SK-N-SH (cell line): ENCODE results near the gene CYP4B1.

ENCODE experiments used
- CHD2 ChIP-seq: fragments of 150-350 bp; IDR thresholded peaks from 2 replicates; pipeline ENCODE4 v1.6.1; 2018; ENCODE audit warnings: low read length; ENCODE audit not compliant: partially characterized antibody
- RFX5 ChIP-seq: IDR thresholded peaks from 2 replicates; pipeline ENCODE4 v1.6.1; 2012; ENCODE audit warnings: mild to moderate bottlenecking, improper control_type of control experiment, low read length
- TF ChIP-seq, protein P1 (sequence below): fragments of 200-600 bp; sonication (generic); IDR thresholded peaks from 2 replicates; pipeline ENCODE4 v1.6.1; 2017; ENCODE audit warnings: antibody characterized with exemption, mild to moderate bottlenecking, moderate library complexity

DNA sequence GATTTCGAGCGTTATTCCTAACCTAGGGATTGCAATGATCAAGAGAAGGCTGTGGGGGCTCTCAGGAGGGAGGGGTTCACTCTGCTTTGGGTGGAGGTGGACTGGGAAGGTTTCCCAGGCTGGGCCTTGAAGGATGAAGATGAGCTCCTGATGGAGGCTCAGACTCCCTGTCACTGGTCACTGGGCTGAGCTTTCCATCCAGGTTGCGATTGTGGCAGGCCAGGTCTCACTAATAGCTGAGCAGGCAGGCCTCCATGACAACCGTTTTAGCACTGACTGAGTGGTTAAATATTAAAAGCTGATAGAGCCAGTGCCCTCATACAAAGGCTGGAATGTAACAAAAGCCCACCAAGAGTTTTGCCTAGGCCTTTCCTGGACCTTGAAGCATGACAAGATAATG lies 43.7 kb upstream of the CYP4B1 start:
- TF ChIP-seq, protein P1, sequence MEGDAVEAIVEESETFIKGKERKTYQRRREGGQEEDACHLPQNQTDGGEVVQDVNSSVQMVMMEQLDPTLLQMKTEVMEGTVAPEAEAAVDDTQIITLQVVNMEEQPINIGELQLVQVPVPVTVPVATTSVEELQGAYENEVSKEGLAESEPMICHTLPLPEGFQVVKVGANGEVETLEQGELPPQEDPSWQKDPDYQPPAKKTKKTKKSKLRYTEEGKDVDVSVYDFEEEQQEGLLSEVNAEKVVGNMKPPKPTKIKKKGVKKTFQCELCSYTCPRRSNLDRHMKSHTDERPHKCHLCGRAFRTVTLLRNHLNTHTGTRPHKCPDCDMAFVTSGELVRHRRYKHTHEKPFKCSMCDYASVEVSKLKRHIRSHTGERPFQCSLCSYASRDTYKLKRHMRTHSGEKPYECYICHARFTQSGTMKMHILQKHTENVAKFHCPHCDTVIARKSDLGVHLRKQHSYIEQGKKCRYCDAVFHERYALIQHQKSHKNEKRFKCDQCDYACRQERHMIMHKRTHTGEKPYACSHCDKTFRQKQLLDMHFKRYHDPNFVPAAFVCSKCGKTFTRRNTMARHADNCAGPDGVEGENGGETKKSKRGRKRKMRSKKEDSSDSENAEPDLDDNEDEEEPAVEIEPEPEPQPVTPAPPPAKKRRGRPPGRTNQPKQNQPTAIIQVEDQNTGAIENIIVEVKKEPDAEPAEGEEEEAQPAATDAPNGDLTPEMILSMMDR, result no peak
- TF ChIP-seq CHD2 (no peak), RFX5 (no peak)
